Body of pancreas (tissue), 4 donors: ENCODE data around the gene KCNQ4.

Experiments used
- CTCF ChIP-seq, 7 experiments: fragments of 450-650 bp in 4 of 7; fragments of 200-600 bp in 3 of 7; sonication (generic) in 3 of 7; IDR thresholded peaks; one replicate each; pipeline ENCODE4 v1.5.1; 2016 to 2019; ENCODE audit warnings: antibody characterized with exemption in 7 of 7
- POLR2A ChIP-seq, 3 donors: fragments of 450-650 bp; IDR thresholded peaks; one replicate each; pipeline ENCODE4 v1.6.1; 2016; ENCODE audit warnings: antibody characterized with exemption in 3 of 3, mild to moderate bottlenecking in 2 of 3

- TF ChIP-seq POLR2A (IDR thresholded peaks at IDR 0.05): no peak
- TF ChIP-seq CTCF (IDR thresholded peaks at IDR 0.05): no peak
Observed at GRCh38 chr1:40751802-40752201, 31.8 kb upstream of the KCNQ4 start.
